Measurements from ENCODE around the gene MINDY4B.

MINDY4B gene

GRCh38 chr3:150840802-150841515 lies 64.3 kb downstream of the MINDY4B start:
- DNase-seq, result no peak

DNA sequence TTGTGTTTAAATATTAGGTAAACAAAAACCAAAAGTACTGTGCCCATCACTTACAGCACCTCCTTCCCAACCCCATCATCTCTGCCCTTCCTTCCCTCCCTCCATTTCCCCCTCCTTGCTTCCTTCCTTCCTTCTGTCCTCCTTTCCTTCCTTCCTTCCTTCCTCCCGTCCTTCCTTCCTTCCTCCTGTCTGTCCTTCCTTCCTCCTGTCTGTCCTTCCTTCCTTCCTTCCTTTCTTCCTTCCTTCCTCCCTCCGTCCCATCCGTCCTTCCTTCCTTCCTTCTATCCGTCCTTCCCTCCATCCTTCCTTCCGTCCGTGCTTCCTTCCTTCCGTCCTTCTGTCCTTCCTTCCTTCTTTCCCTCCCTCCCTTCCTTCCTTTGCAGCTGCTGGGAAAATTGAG lies 74.5 kb downstream of the MINDY4B start:
- DNase-seq, result no peak

DNA sequence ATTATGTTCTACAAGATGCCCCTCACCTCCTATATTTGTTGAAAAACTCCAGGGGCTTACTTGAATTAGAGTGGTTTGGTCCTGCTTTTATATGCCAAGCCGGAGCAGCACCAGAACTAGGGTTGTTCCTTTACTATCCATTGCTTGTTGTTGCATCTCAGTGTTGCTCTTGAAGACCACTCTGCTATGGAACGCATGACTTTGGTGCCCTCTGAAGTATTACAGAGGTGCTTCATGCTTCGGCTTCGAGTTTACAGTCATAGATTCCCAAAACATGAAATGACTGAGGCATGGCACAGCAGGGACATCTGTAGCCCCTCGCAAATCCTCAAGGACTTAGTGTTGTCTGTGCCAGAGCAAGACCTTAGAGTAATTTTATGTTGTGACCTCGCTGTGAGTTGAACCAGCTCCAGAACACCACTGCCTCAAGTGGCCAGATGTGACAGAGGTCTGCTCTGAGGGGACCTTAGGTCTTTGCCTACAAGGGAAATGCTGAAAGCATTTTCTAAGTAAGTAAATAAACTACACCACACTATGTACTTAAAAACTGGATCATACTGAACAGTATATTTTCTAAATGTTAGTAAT lies 75.1 kb downstream of the MINDY4B start:
- DNase-seq, result no peak

DNA sequence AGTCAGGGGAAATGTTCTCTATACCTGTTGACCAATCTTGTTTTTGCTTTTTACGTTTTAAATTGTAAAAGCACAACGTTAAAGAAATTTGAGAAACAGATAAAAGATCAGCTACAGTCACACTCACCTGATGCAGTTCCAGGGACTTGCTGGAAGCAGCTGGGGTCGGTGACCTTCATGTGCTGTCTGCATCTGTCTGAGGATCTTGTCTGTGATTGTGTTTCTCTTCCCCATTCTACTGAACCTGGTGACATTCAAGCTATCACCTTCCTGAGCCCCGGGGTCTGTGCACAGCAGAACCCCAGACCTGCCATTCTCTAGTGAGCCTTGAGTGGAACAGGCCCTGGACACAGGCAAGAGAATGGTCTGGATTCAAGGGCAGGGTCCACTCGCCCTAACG lies 75.8 kb downstream of the MINDY4B start:
- no peak for DNase-seq

DNA sequence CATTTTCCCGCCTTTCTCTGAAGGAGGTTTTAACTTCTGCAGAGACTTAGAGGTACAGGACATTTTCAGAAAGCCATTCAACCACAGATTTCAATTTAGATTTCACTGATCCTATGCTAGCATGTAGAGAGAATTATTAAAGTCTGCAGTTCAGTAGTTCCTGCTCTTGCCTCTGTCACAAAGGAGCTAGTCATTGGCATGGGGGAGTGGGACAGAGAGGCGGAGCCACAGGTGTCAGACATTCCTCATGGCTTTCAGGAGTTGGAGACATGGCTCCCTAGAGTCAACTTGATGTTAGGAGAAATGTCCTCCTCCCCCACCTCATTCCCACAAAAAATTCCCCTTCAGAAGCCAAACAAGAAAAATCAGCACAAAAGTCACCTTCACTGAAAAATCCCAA lies 76.2 kb downstream of the MINDY4B start:
- DNase-seq, result no peak

DNA sequence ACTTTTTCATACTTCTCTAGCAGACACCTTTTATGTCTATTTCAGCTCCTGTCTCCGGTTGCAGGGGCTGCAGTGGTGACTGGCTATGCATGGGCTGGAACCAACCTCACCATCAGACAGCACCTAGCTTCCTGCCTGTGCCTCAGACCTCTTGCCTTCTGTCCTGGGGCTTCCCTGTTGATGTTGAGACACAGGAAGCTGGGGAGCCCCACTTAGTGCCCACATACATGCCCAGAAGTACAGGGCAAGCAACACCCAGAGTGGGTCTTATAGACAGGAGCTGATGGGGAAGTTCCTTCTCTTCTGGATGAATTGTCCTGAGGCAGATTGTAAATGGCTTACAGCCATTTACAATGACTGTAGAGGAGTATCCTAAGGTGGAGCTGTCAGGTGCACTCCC lies 77.0 kb downstream of the MINDY4B start:
- DNase-seq, result no peak

DNA sequence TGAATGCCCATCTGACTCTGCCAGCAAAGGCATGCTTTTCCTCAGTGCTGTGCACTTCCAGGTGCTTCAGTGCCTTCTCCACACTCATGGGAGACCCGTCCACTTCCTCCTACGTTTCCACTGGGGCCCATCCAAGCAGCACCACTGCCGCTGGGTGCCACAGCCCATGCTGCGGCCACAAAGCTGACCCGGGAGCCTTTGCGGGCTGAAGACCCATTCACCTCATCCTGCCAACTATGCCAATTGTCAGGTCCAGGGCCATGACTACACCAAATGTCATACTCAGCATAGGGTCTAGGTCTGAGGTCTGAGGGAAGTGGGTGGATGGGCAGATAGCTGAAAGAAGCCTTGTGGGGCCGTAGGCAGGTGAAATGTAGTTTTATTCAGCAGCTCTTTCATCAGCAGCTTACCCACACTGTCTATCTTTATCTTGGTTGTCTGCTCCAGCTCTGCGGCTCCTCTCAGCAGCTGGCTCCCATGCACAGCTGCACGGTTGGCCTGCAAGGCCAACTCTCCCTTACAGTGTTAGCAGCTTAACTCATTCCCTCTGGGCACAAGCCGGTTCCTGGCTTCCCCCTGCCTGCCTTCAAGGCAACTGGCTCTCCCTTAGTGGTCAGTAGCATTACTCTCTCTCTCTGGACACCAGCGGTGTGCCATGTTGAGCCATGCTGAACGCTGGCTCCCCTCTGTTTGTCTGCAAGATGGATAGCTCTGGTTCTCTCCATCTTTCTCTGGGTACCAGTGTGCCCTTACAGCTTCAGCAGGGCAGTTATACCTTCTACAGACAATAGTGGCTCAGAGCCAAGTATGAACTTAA lies 78.6 kb downstream of the MINDY4B start:
- no peak for DNase-seq

GRCh38 chr3:150825916-150826377 lies 79.3 kb downstream of the MINDY4B start:
- no peak for DNase-seq

- no peak for DNase-seq
Observed at GRCh38 chr3:150825192-150825915, 79.9 kb downstream of the MINDY4B start.

GRCh38 chr3:150823277-150823676 lies 82.0 kb downstream of the MINDY4B start:
- DNase-seq, result no peak

DNA sequence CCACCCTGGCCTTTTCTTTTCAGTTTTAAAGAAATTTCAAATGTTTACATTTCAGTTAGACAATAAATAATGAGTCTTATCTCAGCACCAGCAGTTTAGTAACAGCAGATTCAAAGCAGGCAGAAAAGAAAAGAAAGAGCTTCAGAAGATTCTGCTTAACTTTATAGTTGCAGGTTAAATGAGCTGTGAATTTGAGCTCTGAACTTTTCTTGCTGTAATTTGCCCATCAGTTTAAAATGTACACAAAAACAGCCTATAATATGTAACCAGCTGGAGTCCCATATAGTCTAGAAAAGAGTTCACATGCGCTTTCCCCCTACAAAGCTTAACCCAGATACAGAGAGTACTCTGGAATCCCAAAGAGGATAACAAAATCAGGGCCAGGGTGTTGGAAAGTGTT lies 82.6 kb downstream of the MINDY4B start:
- DNase-seq, result no peak

Data from activated T-cell treated with anti-CD3 and anti-CD28 coated beads, Interleukin-2, amount 50 U/mL, for 1 hour (primary cell).